ENCODE results near the gene LSMEM2. TPM values are rescaled to one million over a fixed set of nuclear protein-coding genes. Genes with fewer than 3 reads are reported as not detected.
A peak's percentile ranks its signal among the peaks of the same experiment; 100 is the strongest.

Gene LSMEM2
- total RNA-seq, 1 donor from 2014 or later, result not detected

DNA sequence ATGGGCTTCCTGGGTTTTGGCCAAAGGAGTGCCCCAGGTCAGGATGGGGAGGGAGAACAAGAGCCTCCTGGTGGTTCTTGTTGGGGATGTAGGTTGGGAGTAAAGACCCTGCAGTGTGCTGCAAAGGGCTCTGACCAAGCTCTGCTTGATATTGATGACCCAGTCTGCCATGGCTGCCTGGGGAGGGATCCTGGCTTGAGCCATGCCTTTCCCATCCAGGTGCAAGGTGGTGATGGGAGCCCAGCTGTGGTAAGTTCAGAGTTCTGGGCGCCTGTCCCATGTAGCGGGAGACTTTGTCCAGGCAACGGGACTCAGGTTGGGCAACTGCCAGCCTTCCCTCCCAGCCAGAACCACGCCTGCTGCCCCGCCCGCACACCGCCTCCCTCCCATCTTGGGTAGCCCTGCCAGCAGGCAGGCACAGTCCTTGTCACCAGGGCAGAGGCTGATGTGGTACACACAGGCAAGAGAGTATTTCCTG, 40.3 kb upstream of the LSMEM2 start:
- Histone ChIP-seq H3K36me3 (ENCODE audit: control insufficient read depth, insufficient read depth, low read length) (peaks cover under 1% of the 10 kb centered on the region), H3K27me3 (ENCODE audit: control insufficient read depth, insufficient read depth, low read length) (no peaks in the 10 kb centered on the region), H3K4me3 (ENCODE audit: low read depth, low read length) (peak overlapping the region; percentile 80)
- no peak for DNase-seq (ENCODE audit: low read depth)
- TF ChIP-seq, protein P1, sequence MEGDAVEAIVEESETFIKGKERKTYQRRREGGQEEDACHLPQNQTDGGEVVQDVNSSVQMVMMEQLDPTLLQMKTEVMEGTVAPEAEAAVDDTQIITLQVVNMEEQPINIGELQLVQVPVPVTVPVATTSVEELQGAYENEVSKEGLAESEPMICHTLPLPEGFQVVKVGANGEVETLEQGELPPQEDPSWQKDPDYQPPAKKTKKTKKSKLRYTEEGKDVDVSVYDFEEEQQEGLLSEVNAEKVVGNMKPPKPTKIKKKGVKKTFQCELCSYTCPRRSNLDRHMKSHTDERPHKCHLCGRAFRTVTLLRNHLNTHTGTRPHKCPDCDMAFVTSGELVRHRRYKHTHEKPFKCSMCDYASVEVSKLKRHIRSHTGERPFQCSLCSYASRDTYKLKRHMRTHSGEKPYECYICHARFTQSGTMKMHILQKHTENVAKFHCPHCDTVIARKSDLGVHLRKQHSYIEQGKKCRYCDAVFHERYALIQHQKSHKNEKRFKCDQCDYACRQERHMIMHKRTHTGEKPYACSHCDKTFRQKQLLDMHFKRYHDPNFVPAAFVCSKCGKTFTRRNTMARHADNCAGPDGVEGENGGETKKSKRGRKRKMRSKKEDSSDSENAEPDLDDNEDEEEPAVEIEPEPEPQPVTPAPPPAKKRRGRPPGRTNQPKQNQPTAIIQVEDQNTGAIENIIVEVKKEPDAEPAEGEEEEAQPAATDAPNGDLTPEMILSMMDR (IDR thresholded peaks at IDR 0.05; ENCODE audit: insufficient read depth, low read length, poor library complexity, severe bottlenecking), result no peak

DNA sequence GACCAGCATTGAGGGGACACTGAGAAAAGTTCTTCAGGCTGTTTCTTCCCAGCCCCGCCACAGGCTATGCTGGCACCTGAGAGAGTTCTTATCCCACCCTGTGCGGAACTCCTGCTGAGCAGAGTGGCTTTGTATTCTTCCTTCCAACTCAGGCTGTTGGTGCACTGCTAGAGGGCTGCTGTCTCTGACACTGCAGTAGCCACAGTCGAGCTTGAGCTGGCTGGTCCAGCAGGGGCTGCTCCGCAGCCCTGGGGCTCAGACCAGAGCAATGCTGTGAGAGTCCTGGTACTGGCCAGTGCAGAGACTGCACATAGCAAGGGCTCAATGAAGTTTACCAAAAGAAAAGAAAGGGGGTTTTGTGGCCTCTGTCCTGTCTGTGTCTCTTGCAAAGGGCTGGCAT, 39.2 kb upstream of the LSMEM2 start:
- no peaks in the 10 kb centered on the region for H3K27me3 ChIP-seq (ENCODE audit: control insufficient read depth, insufficient read depth, low read length)
- no peak overlapping the region for H3K4me3 ChIP-seq (ENCODE audit: low read depth, low read length)
- DNase-seq (ENCODE audit: low read depth), result no peak
- peaks cover 2% of the 10 kb centered on the region for H3K36me3 ChIP-seq (ENCODE audit: control insufficient read depth, insufficient read depth, low read length)
- TF ChIP-seq, protein P1 (IDR thresholded peaks at IDR 0.05; ENCODE audit: insufficient read depth, low read length, poor library complexity, severe bottlenecking), result no peak

DNA sequence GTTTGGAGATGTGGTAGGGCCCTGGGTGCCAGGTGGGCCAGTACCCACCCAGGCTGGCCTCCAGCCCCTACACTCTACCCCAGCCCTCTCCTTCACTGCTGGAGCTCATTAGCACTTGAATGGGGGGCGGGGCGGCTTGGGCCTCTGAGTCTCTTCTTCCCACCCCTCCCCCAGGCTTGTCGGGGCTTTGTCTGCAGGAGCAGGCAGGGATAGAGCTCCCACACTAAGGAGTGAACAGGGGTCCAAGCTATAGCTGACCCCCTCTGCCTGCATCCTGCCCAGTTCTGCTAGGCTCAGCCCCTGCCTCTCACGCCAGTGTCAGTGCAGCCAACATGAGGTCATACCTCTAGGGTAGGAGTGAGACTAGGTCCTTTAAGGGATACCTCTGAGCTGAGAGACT, 37.7 kb upstream of the LSMEM2 start:
- TF ChIP-seq, protein P1 (IDR thresholded peaks at IDR 0.05; ENCODE audit: insufficient read depth, low read length, poor library complexity, severe bottlenecking), result no peak
- Histone ChIP-seq H3K27me3 (ENCODE audit: control insufficient read depth, insufficient read depth, low read length) (no peaks in the 10 kb centered on the region), H3K4me3 (ENCODE audit: low read depth, low read length) (no peak overlapping the region), H3K36me3 (ENCODE audit: control insufficient read depth, insufficient read depth, low read length) (peaks cover 2% of the 10 kb centered on the region)
- no peak for DNase-seq (ENCODE audit: low read depth)

DNA sequence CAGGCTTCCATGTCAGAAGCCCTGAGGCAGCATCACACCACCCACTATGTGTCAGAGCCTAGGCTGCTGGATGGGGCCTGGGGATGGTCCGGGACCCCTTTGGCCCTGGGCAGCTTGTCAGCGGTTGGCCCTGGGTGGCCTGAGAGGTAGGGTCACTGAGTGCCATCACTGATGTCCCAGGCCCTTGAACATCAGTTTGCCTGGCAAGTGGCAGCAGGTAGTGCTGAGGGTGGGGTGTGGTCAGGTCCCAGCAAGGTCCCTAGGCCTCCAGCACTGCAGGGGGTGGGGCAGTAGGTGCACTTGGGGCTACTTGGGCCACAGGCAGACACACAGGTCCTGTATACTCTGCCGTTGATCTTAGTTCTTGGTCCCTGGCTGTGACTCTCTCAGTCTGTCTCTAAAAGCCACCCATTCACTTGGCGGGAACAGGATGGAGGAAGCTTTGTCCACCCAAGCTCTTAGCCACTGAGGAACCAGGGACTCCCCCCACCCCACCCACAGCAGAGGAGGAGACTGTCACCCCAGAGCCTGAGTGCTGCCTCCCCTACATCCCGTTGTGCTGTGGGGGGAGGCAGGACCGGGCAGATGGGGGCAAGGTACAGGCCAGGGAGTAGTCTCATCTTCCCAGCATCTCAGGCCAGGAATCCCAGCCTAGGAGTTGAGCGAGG, 37.0 kb upstream of the LSMEM2 start:
- H3K4me3 ChIP-seq (ENCODE audit: low read depth, low read length), result no peak overlapping the region
- DNase-seq (ENCODE audit: low read depth), result no peak
- peaks cover 2% of the 10 kb centered on the region for H3K36me3 ChIP-seq (ENCODE audit: control insufficient read depth, insufficient read depth, low read length)
- H3K27me3 ChIP-seq (ENCODE audit: control insufficient read depth, insufficient read depth, low read length), result no peaks in the 10 kb centered on the region
- TF ChIP-seq, protein P1 (IDR thresholded peaks at IDR 0.05; ENCODE audit: insufficient read depth, low read length, poor library complexity, severe bottlenecking), result no peak

DNA sequence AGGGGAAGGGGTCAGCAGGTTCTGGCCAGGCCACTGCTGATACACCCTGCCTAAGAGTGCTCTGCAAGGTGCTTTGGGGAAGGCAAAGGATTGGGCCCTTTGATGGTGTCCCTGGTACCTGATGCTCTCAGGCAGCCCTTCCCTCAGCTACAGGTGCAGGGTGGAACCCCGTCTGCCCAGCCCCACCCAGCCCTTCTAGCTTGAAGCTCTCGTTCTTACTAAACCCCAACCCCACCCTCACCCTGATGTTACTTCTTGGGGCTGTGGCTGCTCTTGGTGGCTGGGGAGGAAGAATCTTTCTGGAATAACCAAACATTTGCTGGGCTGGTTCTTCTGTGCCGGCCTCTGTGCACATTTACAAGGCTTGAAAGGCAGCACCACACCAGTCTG, 36.5 kb upstream of the LSMEM2 start:
- TF ChIP-seq, protein P1 (IDR thresholded peaks at IDR 0.05; ENCODE audit: insufficient read depth, low read length, poor library complexity, severe bottlenecking), result no peak
- no peak overlapping the region for H3K4me3 ChIP-seq (ENCODE audit: low read depth, low read length)
- no peaks in the 10 kb centered on the region for H3K27me3 ChIP-seq (ENCODE audit: control insufficient read depth, insufficient read depth, low read length)
- DNase-seq (ENCODE audit: low read depth), result no peak
- peaks cover 2% of the 10 kb centered on the region for H3K36me3 ChIP-seq (ENCODE audit: control insufficient read depth, insufficient read depth, low read length)
